Stimulated activated CD4-positive, alpha-beta T cell treated with anti-CD3 and anti-CD28 coated beads, Interleukin-4, amount 100 ng/mL, for 1 hour (primary cell): ENCODE measurements around the gene PRR23A.
"Not testable (repeated sequence)": the region's sequence is repeated elsewhere in the genome, so short reads cannot be mapped to it uniquely, and the experiment has no call there.

Source experiments
- DNase-seq: peaks from one replicate; pipeline ENCODE4 v3.0.0-alpha.2; 2020

Gene PRR23A

GRCh38 chr3:139006051-139006716, at the start of gene PRR23A:
TSS of gene PRR23A (minus strand) at chr3:139006268. CDS start at chr3:139006268, 0 bp downstream.
- DNase-seq: no peak

GRCh38 chr3:139052802-139053600, 46.9 kb upstream of the PRR23A start:
- DNase-seq: no peak

- no peak for DNase-seq
Observed at GRCh38 chr3:139044366-139045210, 38.5 kb upstream of the PRR23A start, which contains the start of gene PRR23C. TSS of gene PRR23C (minus strand) at chr3:139044892. CDS start at chr3:139044620, 272 bp downstream.

- DNase-seq: no peak
Observed at GRCh38 chr3:139043554-139044365, 37.7 kb upstream of the PRR23A start.

GRCh38 chr3:139037478-139037877, 31.4 kb upstream of the PRR23A start:
- DNase-seq: no peak

GRCh38 chr3:139032326-139033002, 26.4 kb upstream of the PRR23A start:
- no peak for DNase-seq

- not testable (repeated sequence) for DNase-seq
Observed at GRCh38 chr3:139030576-139030975, 24.5 kb upstream of the PRR23A start.

- no peak for DNase-seq
Observed at GRCh38 chr3:139024968-139025367, 18.9 kb upstream of the PRR23A start.

GRCh38 chr3:139020868-139021234, 14.8 kb upstream of the PRR23A start, which contains the start of gene PRR23B:
TSS of gene PRR23B (minus strand) at chr3:139020926. CDS start at chr3:139020661, 265 bp downstream.
- DNase-seq: no peak

- no peak for DNase-seq
Observed at GRCh38 chr3:139020036-139020867, 14.2 kb upstream of the PRR23A start.

GRCh38 chr3:139016430-139017048, 10.5 kb upstream of the PRR23A start:
- DNase-seq: no peak

GRCh38 chr3:139005356-139005993, 593 bp downstream of the PRR23A start:
- DNase-seq: no peak

- no peak for DNase-seq
Observed at GRCh38 chr3:138995706-138996105, 10.4 kb downstream of the PRR23A start.

- DNase-seq: no peak
Observed at GRCh38 chr3:138987181-138987580, 18.9 kb downstream of the PRR23A start.

- DNase-seq: no peak
Observed at GRCh38 chr3:138985932-138986331, 20.1 kb downstream of the PRR23A start.

GRCh38 chr3:138984816-138985215, 21.3 kb downstream of the PRR23A start:
- no peak for DNase-seq

GRCh38 chr3:138976047-138976446, 30.0 kb downstream of the PRR23A start:
- no peak for DNase-seq

GRCh38 chr3:138975351-138975750, 30.7 kb downstream of the PRR23A start:
- DNase-seq: no peak

- DNase-seq: no peak
Observed at GRCh38 chr3:138974462-138974861, 31.6 kb downstream of the PRR23A start.

GRCh38 chr3:138972941-138973340, 33.1 kb downstream of the PRR23A start:
- DNase-seq: no peak
